NCI-H1417 treated with DMSO at 0.1 percent for 48 hours (cell line): ENCODE measurements around the gene LRRC51.
"Not testable (repeated sequence)": the region's sequence is repeated elsewhere in the genome, so short reads cannot be mapped to it uniquely, and the experiment has no call there.

Experiments used
- DNase-seq: peaks from one replicate; lab custom pipeline; 2025; lab: John Stamatoyannopoulos, UW

The LRRC51 gene

DNA sequence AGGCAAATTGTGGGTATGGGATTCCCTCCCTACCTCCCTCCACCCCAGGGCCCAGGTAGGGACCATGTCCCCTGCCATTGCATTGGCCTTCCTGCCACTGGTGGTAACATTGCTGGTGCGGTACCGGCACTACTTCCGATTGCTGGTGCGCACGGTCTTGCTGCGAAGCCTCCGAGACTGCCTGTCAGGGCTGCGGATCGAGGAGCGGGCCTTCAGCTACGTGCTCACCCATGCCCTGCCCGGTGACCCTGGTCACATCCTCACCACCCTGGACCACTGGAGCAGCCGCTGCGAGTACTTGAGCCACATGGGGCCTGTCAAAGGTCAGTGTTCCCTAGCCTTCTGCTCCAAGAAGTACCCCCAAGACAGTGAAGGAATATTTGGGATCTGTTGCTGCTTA lies 25.2 kb downstream of the LRRC51 start, which contains the start of gene TOMT:
Gene TOMT (plus strand): TSS at position 37 of the 400 bp plus-strand sequence. CDS start 28 bp downstream, at position 65.
- DNase-seq = no peak

DNA sequence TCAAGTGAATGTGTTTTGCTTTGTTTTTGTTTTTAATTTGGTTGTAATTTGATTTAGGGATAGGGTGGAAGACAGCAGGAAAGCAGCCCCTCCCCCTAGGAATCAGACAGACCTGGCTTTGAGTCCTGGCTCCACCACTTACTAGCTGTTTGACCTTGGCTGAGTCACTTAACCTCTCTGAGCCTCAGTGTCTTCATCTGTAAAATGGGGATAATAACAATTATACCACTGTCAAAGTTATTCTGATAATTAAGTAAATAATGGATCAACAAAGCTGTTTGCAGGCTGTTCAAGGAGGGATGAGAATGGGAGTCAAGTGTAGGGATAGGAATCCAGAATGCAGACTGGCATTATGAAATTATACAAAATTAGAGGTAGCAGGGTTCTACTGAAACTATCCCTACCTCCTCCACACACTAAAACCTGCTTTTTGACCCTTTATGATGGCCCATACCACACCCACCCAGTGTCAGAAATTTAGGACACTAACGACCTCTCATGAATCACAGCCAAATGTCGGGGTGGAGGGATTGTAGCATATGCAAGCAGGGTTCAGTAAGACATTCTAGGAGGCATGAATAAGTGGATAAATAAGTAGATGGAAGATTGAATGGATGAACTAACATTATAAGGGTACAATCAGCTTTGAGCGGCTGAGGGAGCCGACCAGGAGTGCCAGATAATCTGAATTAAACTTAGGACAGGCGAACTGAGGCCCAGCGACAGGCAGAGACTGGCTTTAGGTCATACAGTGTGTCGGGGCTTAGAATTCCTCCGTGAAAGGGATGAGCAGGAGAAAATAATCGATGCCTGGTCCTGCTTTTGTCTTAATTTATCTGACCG lies 30.9 kb downstream of the LRRC51 start:
- no peak for DNase-seq

DNA sequence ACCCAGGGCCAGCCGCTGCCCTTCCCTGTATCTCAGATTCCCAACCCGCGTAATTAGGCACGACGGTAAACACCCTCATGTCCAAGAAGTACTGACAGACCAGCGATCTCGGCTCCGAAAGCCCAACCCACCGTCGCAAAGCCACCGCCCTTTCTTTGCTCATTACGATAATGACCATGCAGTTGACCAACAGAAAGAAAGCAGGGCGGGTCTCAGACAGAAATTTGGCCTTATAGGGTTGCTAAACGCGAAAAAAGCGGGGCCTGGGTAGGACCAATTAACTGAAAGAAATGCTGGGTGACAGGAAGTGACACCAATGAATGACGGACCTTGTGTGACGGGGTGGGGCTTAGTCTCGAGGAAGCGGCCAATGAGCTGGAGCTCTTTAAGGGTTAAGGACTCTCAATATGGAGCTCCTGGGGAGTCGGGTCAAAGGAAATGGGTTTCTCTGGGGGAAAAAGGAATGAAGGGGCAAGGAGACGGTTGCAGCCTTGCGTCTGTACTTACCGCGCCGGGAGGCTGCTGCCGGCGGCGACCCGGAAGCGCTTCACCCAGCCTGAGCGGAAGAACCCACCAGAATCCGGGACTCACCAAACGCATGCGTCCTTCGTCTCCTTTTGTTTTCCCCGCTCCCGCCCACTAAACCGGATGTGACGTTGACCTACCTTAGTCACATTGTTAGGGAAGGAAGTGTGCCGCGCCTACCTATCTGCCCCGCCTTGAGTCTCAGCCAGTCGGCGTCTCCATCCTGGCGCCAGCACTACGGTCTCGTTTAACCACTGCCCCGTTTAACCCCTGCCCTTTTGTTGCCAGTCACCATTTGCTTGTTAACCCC lies 31.7 kb downstream of the LRRC51 start, which contains the start of gene ANAPC15:
Gene ANAPC15 (minus strand): TSS at position 553 of the 835 bp plus-strand sequence. CDS start 1,419 bp downstream, outside the sequence.
- peak; percentile 99 for DNase-seq

DNA sequence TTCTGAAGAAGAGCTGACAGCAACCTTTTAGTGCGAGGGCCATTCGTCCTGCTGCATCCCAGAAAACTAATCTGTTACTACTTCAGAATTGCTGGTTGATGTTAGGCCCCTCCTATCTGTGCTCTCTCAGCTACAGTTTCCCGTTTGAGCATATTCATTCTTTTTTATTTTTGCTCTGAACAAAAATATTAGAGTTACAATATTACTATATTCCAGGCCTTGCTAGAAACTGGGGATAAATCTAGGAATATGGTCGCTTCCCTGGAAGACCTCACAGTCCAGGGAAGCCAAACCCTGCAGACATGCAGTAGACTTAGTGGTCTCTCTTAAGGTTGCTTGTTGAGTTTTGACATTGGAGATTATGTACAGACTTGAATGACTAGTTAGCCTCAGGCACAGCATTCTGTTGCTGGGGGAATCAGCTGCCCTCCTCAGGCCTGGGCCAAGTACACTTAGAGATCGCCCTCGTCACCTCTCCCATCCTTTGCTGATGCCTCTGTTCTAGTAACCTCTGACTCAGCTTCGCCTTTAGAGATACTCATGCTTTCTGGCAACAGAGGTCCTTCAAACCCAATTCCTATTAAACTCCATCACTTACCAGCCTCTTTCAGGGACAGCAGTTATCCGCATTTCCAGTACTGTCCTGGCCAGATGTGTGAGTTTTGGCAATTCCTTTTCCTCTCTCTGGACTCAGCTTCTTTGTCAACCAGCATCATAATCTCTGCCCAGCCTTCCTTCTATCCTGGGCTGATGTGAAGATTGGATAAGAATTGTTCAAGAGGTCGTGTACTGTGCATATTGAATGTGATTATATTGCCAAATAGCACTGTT lies 32.5 kb downstream of the LRRC51 start:
- peak; percentile 56 for DNase-seq

DNA sequence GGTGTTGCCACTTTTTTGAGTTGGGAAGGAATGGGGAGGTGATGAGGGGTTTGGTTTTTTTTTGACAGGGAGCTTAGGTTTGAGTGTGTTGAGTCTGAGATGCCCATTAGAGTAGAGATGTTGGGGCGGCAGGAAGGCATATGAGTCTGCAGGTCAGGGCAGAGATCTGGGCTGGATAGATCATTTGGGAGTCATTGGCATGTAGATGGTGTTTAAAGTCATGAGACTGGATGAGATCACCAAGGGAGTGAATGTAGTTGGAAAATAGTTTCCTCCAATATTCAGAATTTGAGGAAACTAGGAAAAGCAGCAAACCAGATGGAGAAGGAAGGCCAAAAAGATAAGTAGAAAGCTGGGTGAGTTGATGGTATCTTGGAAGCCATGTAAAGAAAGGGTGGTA lies 33.9 kb downstream of the LRRC51 start:
- DNase-seq = no peak

DNA sequence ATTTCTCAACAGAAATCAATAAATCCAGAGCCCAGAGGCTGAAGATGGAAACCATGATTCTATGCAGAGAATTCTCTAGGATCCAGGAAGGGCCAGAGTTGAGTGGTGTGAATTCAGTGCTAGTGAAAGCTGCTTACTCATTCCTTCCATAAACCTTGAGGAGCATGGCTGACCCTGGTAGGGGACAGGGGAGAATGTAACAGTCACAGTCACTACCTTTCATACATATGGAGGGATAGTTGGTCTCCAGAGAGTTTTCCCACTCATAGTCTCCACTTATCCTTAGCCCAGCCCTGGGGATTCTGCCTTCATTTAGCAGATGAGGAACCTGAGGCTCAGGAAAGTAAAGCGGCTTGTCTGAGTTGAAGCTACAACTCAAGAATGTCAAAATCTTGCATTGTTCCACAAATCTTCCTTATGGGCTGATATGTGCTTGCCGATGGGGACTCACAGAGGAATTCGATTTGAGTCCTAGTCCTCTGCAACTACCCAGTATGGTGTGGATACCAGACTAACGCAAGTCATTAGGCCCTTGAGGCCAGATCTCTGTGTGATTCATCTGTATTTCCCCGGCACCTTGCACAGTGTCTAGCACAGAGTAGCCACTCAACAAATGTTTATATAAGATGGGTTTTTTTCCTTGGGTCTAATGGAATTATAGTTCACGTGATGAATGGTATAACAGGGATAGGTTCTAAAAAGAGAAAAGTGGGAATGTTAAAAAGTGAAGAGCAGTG lies 35.5 kb downstream of the LRRC51 start:
- no peak for DNase-seq

DNA sequence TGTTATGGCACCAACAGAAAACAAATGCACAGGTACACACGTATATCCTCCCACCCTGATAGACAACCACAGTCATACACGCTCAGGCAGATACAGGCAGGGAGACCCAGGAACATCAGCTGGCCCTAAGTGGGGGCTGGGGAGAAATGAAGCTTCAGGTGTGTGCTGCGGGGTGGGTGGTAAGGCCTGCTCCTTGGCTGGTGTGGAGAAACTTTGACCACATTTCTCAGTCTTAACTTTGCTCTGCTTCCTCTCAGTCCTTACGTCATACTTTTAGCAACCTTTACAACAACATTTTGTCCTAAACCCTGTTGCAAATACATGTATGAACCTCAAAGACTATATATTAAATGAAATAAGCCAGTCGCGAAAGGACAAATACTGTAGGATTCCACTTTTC lies 38.5 kb downstream of the LRRC51 start:
- DNase-seq = no peak

DNA sequence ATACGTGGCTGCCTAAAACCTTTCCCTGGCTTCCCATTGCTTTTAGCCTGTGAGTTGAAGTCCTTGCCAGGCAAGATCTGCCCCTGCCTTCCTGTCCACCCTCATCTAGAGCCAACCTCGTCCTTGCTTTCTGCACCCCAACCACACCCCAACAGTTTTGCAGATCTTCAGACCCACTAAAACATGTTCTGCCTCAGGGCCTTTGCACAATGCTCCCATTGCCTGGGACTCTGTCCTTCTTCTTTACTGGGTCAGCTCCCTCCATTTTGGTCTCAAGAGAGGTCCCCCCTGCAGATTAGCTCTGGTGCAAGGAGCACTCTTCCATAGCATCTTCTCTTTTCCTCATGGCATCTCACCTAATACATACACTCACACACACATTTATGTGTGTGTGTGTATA lies 40.3 kb downstream of the LRRC51 start:
- no peak for DNase-seq

DNA sequence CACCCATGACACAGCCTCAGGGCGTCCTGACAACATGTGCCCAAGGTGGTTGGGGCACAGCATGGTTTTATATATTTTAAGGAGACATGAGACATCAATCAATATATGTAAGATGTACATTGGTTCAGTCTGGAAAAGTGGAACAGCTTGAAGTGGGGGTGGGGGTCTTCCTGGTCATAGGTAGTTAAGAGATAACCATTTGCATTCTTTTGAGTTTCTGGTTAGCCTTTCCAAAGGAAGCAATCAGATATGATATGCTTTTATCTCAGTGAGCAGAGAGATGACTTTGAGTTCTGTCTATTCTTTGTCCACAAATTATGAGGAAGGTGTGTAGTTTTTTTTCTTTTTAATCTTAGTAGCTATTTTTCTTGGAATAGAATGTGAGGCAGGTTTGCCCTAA lies 42.0 kb downstream of the LRRC51 start:
- DNase-seq = no peak

DNA sequence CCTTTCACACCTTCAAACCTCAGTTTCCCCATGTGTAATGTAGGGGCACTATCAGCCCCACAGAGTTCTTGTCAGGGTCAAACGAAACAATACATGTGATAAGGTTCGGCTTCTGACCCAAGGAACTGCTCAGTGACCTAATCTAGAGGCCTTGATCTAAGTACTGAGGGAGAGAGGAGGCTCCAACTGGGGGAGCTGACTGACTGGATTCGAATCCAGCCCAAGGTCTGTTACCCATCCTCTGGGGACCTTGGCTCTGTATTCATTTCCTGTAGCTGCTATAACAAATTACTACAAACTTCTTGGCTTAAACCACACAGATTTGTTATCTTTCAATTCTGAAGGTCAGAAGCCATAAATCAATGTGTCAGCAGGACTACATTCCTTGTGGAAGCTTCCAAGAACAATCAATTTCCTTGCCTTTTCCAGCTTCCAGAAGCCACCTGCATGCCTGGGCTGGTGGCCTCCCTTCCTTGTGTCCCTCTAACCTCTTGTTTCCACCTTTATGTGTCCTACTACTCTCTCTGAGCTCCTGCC lies 42.5 kb downstream of the LRRC51 start:
- no peak for DNase-seq

DNA sequence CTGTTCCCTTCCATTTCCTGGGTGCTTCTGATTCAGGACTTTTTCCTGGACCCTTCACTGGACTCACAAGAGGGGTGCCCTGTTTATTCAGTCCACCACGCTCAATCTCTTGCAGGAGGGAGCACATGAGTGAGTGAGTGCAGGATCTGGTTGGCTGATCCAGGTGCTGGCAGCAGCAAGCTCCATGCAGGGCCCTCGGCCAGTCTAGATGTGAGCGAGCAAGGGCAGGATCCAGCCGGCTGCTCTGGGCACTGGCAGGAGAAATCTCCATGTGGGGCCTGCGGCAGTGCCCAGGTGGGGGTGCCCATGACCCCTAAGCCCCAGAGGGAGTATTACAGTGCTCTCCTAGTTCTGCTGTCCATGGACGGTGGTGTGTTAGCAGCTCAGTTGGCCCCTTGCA lies 43.4 kb downstream of the LRRC51 start:
- DNase-seq = no peak

DNA sequence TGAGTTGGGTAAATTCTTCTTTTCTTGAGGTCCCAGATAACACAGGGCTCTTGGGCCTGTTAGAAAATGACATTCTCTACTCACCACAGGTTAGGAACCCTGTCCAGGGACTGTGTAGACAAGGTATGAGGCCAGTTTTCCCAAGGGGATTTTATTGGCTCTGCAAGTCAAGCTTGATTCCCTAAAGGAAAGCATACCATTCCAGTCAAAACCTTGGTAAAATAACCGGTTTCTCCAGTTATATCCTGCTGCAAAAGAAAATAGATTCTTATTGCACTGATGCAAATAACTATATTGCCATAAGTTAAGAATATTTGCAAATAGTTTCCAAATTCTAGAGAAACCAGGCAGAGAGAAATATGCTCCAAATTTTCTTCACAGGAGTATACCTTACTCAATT lies 45.3 kb downstream of the LRRC51 start:
- DNase-seq = no peak

DNA sequence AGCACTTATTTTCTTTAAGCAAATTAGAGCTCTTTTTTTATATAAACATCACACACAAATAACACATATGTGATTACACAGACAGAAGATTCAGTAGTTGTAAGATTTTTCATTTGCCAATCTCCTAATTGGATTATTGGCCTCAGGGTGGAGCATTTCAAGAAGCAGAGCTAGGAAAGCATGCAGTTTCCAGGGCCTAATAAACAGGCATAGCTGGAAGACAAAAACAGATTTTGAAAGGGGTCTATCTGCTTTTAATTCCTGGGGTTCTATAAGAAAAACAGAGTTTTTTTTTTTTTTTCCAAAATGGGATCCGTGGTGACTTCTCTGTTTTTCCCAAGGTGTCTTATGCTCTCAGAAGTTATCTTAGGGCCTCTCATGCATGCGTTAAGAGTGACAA lies 47.3 kb downstream of the LRRC51 start:
- no peak for DNase-seq

DNA sequence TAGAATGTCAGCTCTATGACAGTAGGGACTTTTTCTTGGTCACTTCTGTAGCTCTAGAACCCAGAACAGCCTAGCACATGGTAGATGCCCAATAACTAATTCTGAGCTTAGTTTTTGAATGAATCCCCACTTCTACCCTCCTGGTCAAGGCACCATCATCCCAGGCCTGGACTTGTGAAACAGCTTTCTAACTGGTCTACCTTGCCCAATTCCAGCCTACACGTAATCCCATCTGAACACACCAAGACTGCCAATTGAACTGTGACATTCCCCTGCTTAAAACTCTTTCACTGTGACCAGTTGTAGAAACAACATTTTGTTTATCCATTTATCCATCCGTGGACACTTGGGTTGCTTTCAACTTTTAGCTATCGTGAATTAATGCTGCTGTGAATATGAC lies 48.7 kb downstream of the LRRC51 start:
- no peak for DNase-seq

DNA sequence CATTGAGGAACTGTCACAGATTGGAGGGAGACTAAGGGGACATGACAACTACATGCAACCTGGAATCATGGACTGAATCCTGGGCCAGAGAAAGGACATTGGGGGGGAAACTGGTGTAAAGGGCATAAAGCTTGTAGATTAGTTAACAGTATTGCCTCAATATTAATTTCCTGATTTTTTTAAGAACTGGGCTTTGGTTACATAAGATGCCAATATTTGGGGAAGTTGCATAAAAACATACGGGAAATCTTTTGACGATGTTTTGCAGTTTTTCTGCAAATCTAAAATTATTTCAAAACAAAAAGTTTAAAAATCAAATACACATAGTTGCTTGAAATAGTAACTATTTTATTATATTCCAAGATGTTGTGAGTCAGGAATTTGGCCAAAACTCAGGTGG lies 52.0 kb downstream of the LRRC51 start:
- DNase-seq = no peak

DNA sequence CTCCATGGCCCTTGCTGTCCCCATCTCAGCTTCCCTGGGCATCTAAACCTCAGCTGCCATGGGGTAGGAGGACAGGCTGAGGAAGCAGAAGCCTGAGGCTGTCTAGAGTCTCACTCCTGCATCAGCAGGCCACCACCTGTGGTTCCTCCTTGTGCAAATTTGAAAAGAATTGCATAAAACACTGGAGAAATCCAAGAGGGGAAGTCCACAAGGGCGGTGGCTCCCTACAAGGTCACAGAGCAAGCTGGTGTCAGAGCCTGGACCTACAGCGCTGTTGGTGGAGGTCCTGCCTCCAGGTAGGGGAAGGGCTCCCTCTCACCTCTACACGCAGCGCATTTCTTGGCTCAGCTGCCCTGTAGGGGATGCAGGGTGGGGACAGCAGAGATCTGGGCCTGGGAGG lies 54.8 kb downstream of the LRRC51 start, which contains the start of gene FOLR3:
Gene FOLR3 (plus strand): TSS at position 253 of the 400 bp plus-strand sequence. CDS start 228 bp downstream, outside the sequence.
- not testable (repeated sequence) for DNase-seq

DNA sequence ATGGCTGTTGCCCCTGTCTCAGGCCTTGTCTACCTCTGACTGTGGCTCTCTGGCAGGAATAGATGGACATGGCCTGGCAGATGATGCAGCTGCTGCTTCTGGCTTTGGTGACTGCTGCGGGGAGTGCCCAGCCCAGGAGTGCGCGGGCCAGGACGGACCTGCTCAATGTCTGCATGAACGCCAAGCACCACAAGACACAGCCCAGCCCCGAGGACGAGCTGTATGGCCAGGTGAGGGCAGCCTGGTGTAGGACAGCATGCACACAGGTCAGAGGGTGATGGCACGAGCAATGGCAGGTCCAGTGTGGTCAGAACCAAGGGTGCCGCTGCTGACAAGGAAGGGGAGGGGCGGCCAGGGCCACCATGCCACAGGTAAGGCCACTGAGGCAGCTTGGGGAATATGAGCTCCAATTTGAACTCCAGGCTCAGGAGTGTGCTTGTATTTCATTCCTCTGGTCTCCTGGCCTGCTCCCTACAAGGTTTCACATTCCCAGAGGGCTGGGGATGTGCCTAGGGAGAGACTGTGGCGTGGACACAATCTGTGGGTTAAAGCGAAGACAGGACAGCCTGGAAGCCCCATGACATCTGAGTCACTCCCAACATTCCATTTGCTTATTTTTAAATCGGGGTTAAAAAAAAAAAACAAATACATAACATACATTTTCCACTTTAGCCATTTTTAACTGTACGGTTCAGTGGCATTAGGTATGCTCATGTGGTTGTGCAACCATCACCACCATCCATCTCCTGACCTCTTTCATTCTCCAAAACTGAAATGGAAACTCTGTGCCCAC lies 55.4 kb downstream of the LRRC51 start:
- DNase-seq = no peak

DNA sequence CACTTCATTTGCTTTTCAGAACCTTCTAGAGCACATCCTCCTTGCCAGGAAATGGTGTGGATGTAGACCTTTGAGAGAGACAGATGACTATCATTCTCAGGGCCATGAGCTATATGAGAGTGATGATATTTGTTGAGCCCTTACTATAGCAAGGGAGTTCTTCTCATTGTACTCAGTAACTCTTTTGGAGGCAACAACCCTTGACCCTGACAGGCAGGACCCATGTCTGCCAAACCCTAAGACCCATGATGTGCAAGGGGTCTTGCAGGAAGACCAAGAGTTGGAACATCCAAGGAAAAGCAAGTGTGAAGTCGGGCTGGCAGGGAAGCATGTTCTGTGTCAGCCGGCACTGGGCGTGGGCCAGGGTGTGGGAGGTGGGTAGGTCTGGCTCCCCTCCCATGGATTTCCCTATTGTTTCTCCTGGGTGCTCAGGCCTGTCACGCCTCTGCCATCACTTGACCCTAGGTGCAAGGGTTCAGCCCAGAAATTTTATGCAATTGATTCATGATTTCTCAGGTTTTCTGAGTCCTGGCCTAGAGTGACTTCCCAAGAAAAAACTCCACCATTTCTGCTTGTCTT lies 56.1 kb downstream of the LRRC51 start:
- no peak for DNase-seq

DNA sequence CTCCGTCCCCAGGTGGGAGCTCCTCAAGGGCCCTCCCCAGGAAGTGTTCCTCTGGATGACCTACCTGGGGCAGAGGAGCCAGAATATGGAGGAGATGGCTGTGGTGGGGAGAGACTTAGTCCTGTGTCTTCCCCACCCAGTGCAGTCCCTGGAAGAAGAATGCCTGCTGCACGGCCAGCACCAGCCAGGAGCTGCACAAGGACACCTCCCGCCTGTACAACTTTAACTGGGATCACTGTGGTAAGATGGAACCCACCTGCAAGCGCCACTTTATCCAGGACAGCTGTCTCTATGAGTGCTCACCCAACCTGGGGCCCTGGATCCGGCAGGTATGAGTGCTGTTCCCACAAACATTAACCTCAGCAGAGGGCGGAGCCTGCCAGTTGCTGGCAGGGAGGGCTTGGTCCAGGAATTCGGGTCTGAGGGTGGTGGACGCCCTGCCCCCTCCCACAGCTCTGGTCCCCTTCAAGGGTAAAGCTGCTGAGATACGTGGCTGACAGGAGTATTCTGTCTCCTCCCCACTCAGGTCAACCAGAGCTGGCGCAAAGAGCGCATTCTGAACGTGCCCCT lies 58.3 kb downstream of the LRRC51 start:
- DNase-seq = no peak
